Activated CD8-positive, alpha-beta T cell treated with anti-CD3 and anti-CD28 coated beads for 36 hours (primary cell): ENCODE data around the gene OR5K1. TPM values are rescaled to one million over a fixed set of nuclear protein-coding genes. Genes with fewer than 3 reads are reported as not detected.

Source experiments
- ATAC-seq: fragments of 200-7000 bp; cut with Tn5 transposase; one replicate; pipeline ENCODE4 v1.10.0; 2021; ENCODE audit warnings: mild to moderate bottlenecking, moderate library complexity
- CTCF ChIA-PET: fragments of 350-600 bp; sonication (Branson Sonifier 250); formaldehyde crosslinking; loops from one replicate; lab custom pipeline; 2021; ENCODE audit warnings: antibody characterized with exemption; lab: Charles Lee
- POLR2A ChIA-PET: fragments of 350-600 bp; sonication (Branson Sonifier 250); formaldehyde crosslinking; loops from one replicate; lab custom pipeline; 2021; ENCODE audit warnings: antibody characterized with exemption; lab: Charles Lee
- DNase-seq: peaks from one replicate; pipeline ENCODE4 v3.0.0-alpha.2; 2020
- H3K27ac Mint-ChIP-seq: one replicate; pipeline ENCODE4 v1.8.0; 2021; ENCODE audit warnings: mild to moderate bottlenecking, mixed read lengths
- H3K27me3 Mint-ChIP-seq: one replicate; pipeline ENCODE4 v1.8.0; 2021; ENCODE audit warnings: mixed read lengths
- H3K36me3 Mint-ChIP-seq: one replicate; pipeline ENCODE4 v1.8.0; 2021; ENCODE audit warnings: low read depth, mixed read lengths
- H3K4me1 Mint-ChIP-seq: one replicate; pipeline ENCODE4 v1.8.0; 2021; ENCODE audit warnings: low read depth, mixed read lengths
- H3K4me3 Mint-ChIP-seq: one replicate; pipeline ENCODE4 v1.8.0; 2021; ENCODE audit warnings: mild to moderate bottlenecking, moderate library complexity, mixed read lengths
- H3K9me3 Mint-ChIP-seq: one replicate; pipeline ENCODE4 v1.8.0; 2021; ENCODE audit warnings: mixed read lengths
- intact Hi-C: fragments of 100-400 bp; cut with micrococcal nuclease; formaldehyde crosslinking; loops from one replicate; pipeline ENCODE4 v1.10.0; 2022
- total RNA-seq, 2 experiments: library from RNA; stranded (reverse); gene quantifications; one replicate each; pipeline ENCODE4 v1.2.3, GENCODE V29; 2021
- TF ChIP-seq, protein P1 (sequence below): fragments of 200-600 bp; IDR thresholded peaks from one replicate; pipeline ENCODE4 v1.8.0; 2022; ENCODE audit warnings: antibody characterized with exemption, mild to moderate bottlenecking

The OR5K1 gene
- total RNA-seq, 2 experiments from 2014 or later: not detected

DNA sequence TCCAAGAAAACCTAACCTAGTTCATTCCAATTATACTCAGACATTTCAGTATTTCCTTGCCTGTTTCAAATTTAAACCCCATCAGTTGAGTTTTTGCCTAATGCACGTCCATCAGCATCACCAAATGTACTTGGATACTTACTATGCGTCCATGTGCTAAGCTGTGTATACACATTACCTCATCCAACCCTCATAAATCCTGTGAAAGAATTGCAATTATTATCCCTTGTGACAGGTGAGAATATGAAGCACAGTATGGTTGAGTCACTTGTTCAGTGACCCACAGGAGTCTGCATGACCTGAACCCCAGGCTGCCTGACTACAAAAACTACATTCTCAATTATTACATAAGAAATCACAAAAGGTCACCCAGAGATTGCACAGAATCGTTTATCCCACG, 37.0 kb downstream of the OR5K1 start:
- intact Hi-C loops: no loop called here
- Mint-ChIP-seq H3K4me3 (no peak overlapping the region), H3K4me1 (peaks cover 16% of the 10 kb centered on the region), H3K27ac (no peak overlapping the region), H3K36me3 (peaks cover 11% of the 10 kb centered on the region), H3K27me3 (no peaks in the 10 kb centered on the region), H3K9me3 (no peaks in the 10 kb centered on the region)
- CTCF ChIA-PET: interaction anchor here (0.7 to 1.2 kb wide), 2 partner anchors 10 to 102 kb away, joined by 3 read pairs; no protein-coding TSS in a partner anchor
- TF ChIP-seq, protein P1, sequence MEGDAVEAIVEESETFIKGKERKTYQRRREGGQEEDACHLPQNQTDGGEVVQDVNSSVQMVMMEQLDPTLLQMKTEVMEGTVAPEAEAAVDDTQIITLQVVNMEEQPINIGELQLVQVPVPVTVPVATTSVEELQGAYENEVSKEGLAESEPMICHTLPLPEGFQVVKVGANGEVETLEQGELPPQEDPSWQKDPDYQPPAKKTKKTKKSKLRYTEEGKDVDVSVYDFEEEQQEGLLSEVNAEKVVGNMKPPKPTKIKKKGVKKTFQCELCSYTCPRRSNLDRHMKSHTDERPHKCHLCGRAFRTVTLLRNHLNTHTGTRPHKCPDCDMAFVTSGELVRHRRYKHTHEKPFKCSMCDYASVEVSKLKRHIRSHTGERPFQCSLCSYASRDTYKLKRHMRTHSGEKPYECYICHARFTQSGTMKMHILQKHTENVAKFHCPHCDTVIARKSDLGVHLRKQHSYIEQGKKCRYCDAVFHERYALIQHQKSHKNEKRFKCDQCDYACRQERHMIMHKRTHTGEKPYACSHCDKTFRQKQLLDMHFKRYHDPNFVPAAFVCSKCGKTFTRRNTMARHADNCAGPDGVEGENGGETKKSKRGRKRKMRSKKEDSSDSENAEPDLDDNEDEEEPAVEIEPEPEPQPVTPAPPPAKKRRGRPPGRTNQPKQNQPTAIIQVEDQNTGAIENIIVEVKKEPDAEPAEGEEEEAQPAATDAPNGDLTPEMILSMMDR: no peak
- DNase-seq (no peak), ATAC-seq (no peak)
- POLR2A ChIA-PET: no interaction called here

DNA sequence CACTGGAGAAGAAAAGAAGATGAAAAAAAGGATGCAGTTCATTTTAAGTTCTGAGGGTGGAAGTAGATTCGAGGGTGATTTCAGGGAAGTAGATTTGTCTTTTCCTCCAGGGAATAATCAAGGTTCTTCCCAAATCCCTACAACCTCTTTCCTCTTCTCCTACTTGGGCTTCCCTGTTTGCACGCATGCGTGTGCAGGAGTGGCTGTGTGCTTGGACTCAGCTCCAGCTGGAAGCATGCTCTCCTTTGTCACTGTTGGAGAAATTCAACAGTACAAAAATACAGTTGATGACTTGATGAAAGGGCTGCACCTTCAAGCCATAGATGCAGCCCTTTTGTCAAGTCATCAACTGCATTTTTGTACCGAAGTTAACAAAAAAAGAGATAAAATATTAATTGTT, 38.3 kb downstream of the OR5K1 start:
- Mint-ChIP-seq H3K36me3 (peaks cover 16% of the 10 kb centered on the region), H3K4me3 (no peak overlapping the region), H3K4me1 (peaks cover 16% of the 10 kb centered on the region), H3K27me3 (no peaks in the 10 kb centered on the region), H3K27ac (no peak overlapping the region), H3K9me3 (peaks cover 4% of the 10 kb centered on the region)
- CTCF ChIA-PET: no interaction called here
- intact Hi-C loops: no loop called here
- POLR2A ChIA-PET: interaction anchor here (0.6 to 0.7 kb wide), 2 partner anchors 38 to 707 kb away, joined by 3 read pairs; no protein-coding TSS in a partner anchor
- DNase-seq: no peak
- TF ChIP-seq, protein P1: no peak
- ATAC-seq: no peak

DNA sequence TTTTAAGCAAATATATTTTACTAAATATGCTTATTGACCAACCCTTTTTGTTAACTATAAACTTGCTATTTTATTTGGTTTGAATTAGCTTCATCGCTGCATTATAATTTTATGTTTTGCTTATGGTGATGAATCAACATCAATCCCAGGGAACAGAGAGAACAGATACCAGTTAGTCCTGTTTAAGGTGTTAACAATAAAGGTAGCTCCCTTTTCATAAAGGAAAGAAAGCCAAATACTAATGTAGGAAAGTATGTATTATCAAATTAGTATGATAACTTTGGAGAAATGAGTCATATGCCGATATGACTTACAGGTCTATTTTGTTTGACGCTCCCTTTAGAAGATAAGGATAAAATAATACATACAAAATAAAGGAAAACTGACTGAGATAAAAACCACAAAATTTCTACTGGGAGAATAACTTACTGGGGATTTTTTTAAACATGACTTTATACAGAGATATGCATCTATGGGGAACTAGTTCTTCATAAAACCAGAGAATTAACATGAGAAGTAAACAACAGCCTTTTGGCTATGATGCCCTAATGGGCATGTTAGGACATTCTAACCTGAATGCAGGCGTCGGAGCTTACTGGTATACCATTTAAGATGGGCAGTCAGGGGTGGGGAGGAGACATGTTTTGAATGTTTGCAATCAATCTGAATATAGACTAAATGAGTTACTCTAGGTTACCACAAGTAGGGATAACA, 39.0 kb downstream of the OR5K1 start:
- H3K4me3 Mint-ChIP-seq: no peak overlapping the region
- ChIA-PET CTCF (no interaction called here), POLR2A (interaction anchor here (0.6 to 0.9 kb wide), 2 partner anchors 11 to 708 kb away, joined by 3 read pairs; no protein-coding TSS in a partner anchor)
- DNase-seq: no peak
- intact Hi-C loops: no loop called here
- H3K36me3 Mint-ChIP-seq: peaks cover 22% of the 10 kb centered on the region
- peaks cover 16% of the 10 kb centered on the region for H3K4me1 Mint-ChIP-seq
- TF ChIP-seq, protein P1: no peak
- no peaks in the 10 kb centered on the region for H3K27me3 Mint-ChIP-seq
- peaks cover 4% of the 10 kb centered on the region for H3K9me3 Mint-ChIP-seq
- ATAC-seq: no peak
- no peak overlapping the region for H3K27ac Mint-ChIP-seq

DNA sequence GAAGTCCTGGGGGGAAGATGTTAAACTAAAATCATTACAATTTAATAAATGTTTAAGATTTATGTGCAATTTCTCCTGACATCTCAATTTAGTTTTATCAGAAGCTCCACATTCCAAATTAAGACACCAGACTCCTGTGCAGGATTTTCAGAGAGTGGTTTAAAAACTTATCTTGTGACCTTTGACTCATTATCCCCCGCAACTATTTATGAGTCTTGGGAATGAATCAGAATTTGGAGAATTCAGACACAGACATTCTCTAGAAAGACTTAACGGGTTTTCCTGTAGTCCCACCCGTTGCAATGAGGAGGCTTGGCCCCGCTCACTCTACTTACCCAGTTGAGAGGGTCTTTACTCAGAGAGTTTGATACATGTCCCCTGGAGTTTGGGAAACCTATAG, 41.5 kb downstream of the OR5K1 start:
- no peaks in the 10 kb centered on the region for H3K27me3 Mint-ChIP-seq
- peaks cover 22% of the 10 kb centered on the region for H3K4me1 Mint-ChIP-seq
- no peak overlapping the region for H3K4me3 Mint-ChIP-seq
- peaks cover 34% of the 10 kb centered on the region for H3K36me3 Mint-ChIP-seq
- DNase-seq (no peak), ATAC-seq (no peak)
- H3K27ac Mint-ChIP-seq: no peak overlapping the region
- ChIA-PET CTCF (interaction anchor here (1.1 to 1.3 kb wide), 2 partner anchors 69 to 92 kb away, joined by 4 read pairs; no protein-coding TSS in a partner anchor), POLR2A (no interaction called here)
- peaks cover 4% of the 10 kb centered on the region for H3K9me3 Mint-ChIP-seq
- intact Hi-C loops: no loop called here
- TF ChIP-seq, protein P1: no peak

DNA sequence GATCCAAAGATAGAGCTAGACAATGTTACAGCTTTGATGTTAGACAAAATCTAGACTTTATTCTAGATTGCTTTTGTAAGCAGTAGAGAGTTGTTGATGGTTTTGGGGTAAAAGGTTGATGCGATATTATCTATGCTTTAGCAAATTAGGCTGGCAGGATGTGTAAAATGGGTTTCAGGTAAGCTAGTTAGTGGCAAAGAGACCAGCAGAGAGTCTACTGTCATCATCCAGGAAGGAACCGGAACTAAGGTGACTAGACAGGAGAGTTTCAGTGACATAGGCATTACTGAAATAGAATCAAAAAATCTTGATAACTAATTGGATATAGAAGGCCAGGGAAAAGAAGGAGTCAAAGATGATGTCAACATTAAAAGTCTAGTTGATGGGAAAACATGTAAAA, 45.6 kb downstream of the OR5K1 start:
- TF ChIP-seq, protein P1: no peak
- ChIA-PET POLR2A (interaction anchor here (0.7 to 0.8 kb wide), 2 partner anchors 10 to 13 kb away, joined by 3 read pairs; no protein-coding TSS in a partner anchor), CTCF (no interaction called here)
- peaks cover 56% of the 10 kb centered on the region for H3K36me3 Mint-ChIP-seq
- H3K4me3 Mint-ChIP-seq: no peak overlapping the region
- ATAC-seq (no peak), DNase-seq (no peak)
- peaks cover 4% of the 10 kb centered on the region for H3K9me3 Mint-ChIP-seq
- H3K27me3 Mint-ChIP-seq: no peaks in the 10 kb centered on the region
- intact Hi-C loops: no loop called here
- H3K4me1 Mint-ChIP-seq: peaks cover 20% of the 10 kb centered on the region
- H3K27ac Mint-ChIP-seq: no peak overlapping the region
